HL-60/S4 treated with retinoic acid at 250 ng/mL for 4 days and 3 days (cell line): ENCODE data around the gene CLSTN1.
"Not testable (repeated sequence)": the region's sequence is repeated elsewhere in the genome, so short reads cannot be mapped to it uniquely, and the experiment has no call there.

Experiments
- in situ Hi-C: fragments of 300-500 bp; cut with MboI; formaldehyde crosslinking; loops from 2 replicates; pipeline ENCODE4 v1.7.0; 2022; ENCODE audit warnings: low sequenced_read_pairs

CLSTN1 gene

GRCh38 chr1:9833632-9834031 is 9.9 kb upstream of the CLSTN1 start:
- in situ Hi-C loops: no loop called here

GRCh38 chr1:9827558-9828185 is 3.9 kb upstream of the CLSTN1 start:
- in situ Hi-C loops: no loop called here

GRCh38 chr1:9826616-9827015 is 2.9 kb upstream of the CLSTN1 start:
- in situ Hi-C loops: no loop called here

- in situ Hi-C loops: no loop called here
Observed at GRCh38 chr1:9826087-9826486, 2.3 kb upstream of the CLSTN1 start.

- in situ Hi-C loops: no loop called here
Observed at GRCh38 chr1:9825093-9826074, 1.6 kb upstream of the CLSTN1 start.

- in situ Hi-C loops: no loop called here
Observed at GRCh38 chr1:9824702-9825089, 931 bp upstream of the CLSTN1 start.

- in situ Hi-C loops: no loop called here
Observed at GRCh38 chr1:9823693-9823942, 147 bp downstream of the CLSTN1 start.

- in situ Hi-C loops: no loop called here
Observed at GRCh38 chr1:9822897-9823692, 670 bp downstream of the CLSTN1 start.

GRCh38 chr1:9822490-9822889 is 1.3 kb downstream of the CLSTN1 start:
- in situ Hi-C loops: no loop called here

GRCh38 chr1:9821710-9822109 is 2.1 kb downstream of the CLSTN1 start:
- in situ Hi-C loops: no loop called here

GRCh38 chr1:9820521-9820920 is 3.2 kb downstream of the CLSTN1 start:
- in situ Hi-C loops: no loop called here

- in situ Hi-C loops: no loop called here
Observed at GRCh38 chr1:9817734-9818133, 6.0 kb downstream of the CLSTN1 start.

- in situ Hi-C loops: no loop called here
Observed at GRCh38 chr1:9816199-9816598, 7.6 kb downstream of the CLSTN1 start.

GRCh38 chr1:9815150-9815549 is 8.6 kb downstream of the CLSTN1 start:
- in situ Hi-C loops: no loop called here

GRCh38 chr1:9814619-9815018 is 9.1 kb downstream of the CLSTN1 start:
- in situ Hi-C loops: no loop called here

GRCh38 chr1:9811239-9811966 is 12.4 kb downstream of the CLSTN1 start:
- in situ Hi-C loops: no loop called here

- in situ Hi-C loops: no loop called here
Observed at GRCh38 chr1:9809100-9809510, 14.7 kb downstream of the CLSTN1 start.

GRCh38 chr1:9808459-9808858 is 15.3 kb downstream of the CLSTN1 start:
- in situ Hi-C loops: no loop called here

- in situ Hi-C loops: no loop called here
Observed at GRCh38 chr1:9807541-9807940, 16.2 kb downstream of the CLSTN1 start.

- in situ Hi-C loops: not testable (repeated sequence)
Observed at GRCh38 chr1:9805972-9806371, 17.8 kb downstream of the CLSTN1 start.

GRCh38 chr1:9805006-9805508 is 18.7 kb downstream of the CLSTN1 start:
- in situ Hi-C loops: no loop called here
